ENCODE measurements around the gene SLC47A2. TPM values are rescaled to one million over a fixed set of nuclear protein-coding genes. Genes with fewer than 3 reads are reported as not detected.

The SLC47A2 gene
- total RNA-seq, 2 donors from 2014 or later: not detected

- no peak for DNase-seq (ENCODE audit: low spot score)
- Histone ChIP-seq H3K27me3 (no peaks in the 10 kb centered on the region), H3K4me3 (no peak overlapping the region), H3K4me1 (peaks cover 0 to 7% of the 10 kb centered on the region in 2 donors), H3K36me3 (no peaks in the 10 kb centered on the region), H3K9me3 (no peaks in the 10 kb centered on the region), H3K27ac (no peak overlapping the region)
- TF ChIP-seq CTCF (IDR thresholded peaks at IDR 0.05): no peak
Measured at GRCh38 chr17:19760746-19761145, 44.4 kb upstream of the SLC47A2 start.

- H3K27me3 ChIP-seq: no peaks in the 10 kb centered on the region
- H3K4me3 ChIP-seq: no peak overlapping the region
- H3K4me1 ChIP-seq: peaks cover 0 to 7% of the 10 kb centered on the region in 2 donors
- no peak for TF ChIP-seq CTCF (IDR thresholded peaks at IDR 0.05)
- H3K27ac ChIP-seq: no peak overlapping the region
- no peaks in the 10 kb centered on the region for H3K9me3 ChIP-seq
- no peak for DNase-seq (ENCODE audit: low spot score)
- no peaks in the 10 kb centered on the region for H3K36me3 ChIP-seq
Measured at GRCh38 chr17:19759568-19760549, 43.5 kb upstream of the SLC47A2 start.

- Histone ChIP-seq H3K36me3 (no peaks in the 10 kb centered on the region), H3K4me1 (peaks cover 0 to 8% of the 10 kb centered on the region in 2 donors), H3K27me3 (no peaks in the 10 kb centered on the region), H3K4me3 (no peak overlapping the region), H3K9me3 (no peaks in the 10 kb centered on the region), H3K27ac (no peak overlapping the region)
- TF ChIP-seq CTCF (IDR thresholded peaks at IDR 0.05): no peak
- no peak for DNase-seq (ENCODE audit: low spot score)
Measured at GRCh38 chr17:19757536-19758180, 41.3 kb upstream of the SLC47A2 start.

- no peak for DNase-seq (ENCODE audit: low spot score)
- H3K27me3 ChIP-seq: no peaks in the 10 kb centered on the region
- no peaks in the 10 kb centered on the region for H3K36me3 ChIP-seq
- peaks cover 0 to 5% of the 10 kb centered on the region in 2 donors for H3K4me1 ChIP-seq
- no peak overlapping the region for H3K4me3 ChIP-seq
- H3K27ac ChIP-seq: no peak overlapping the region
- TF ChIP-seq CTCF (IDR thresholded peaks at IDR 0.05): no peak
- no peaks in the 10 kb centered on the region for H3K9me3 ChIP-seq
Measured at GRCh38 chr17:19756546-19756945, 40.2 kb upstream of the SLC47A2 start.

GRCh38 chr17:19755821-19756510 is 39.6 kb upstream of the SLC47A2 start:
- no peaks in the 10 kb centered on the region for H3K36me3 ChIP-seq
- H3K27ac ChIP-seq: no peak overlapping the region
- H3K9me3 ChIP-seq: no peaks in the 10 kb centered on the region
- TF ChIP-seq CTCF (IDR thresholded peaks at IDR 0.05): no peak
- no peak for DNase-seq (ENCODE audit: low spot score)
- no peaks in the 10 kb centered on the region for H3K27me3 ChIP-seq
- H3K4me1 ChIP-seq: peaks cover 0 to 5% of the 10 kb centered on the region in 2 donors
- no peak overlapping the region for H3K4me3 ChIP-seq

Data from right atrium auricular region (tissue), 2 donors.